ENCODE data around the gene DNM2. TPM values are rescaled to one million over a fixed set of nuclear protein-coding genes. Genes with fewer than 3 reads are reported as not detected.
"Not testable (repeated sequence)": the region's sequence is repeated elsewhere in the genome, so short reads cannot be mapped to it uniquely, and the experiment has no call there.

Gene DNM2
- total RNA-seq, 2 experiments from 2014 or later = 279 to 286 TPM

DNA sequence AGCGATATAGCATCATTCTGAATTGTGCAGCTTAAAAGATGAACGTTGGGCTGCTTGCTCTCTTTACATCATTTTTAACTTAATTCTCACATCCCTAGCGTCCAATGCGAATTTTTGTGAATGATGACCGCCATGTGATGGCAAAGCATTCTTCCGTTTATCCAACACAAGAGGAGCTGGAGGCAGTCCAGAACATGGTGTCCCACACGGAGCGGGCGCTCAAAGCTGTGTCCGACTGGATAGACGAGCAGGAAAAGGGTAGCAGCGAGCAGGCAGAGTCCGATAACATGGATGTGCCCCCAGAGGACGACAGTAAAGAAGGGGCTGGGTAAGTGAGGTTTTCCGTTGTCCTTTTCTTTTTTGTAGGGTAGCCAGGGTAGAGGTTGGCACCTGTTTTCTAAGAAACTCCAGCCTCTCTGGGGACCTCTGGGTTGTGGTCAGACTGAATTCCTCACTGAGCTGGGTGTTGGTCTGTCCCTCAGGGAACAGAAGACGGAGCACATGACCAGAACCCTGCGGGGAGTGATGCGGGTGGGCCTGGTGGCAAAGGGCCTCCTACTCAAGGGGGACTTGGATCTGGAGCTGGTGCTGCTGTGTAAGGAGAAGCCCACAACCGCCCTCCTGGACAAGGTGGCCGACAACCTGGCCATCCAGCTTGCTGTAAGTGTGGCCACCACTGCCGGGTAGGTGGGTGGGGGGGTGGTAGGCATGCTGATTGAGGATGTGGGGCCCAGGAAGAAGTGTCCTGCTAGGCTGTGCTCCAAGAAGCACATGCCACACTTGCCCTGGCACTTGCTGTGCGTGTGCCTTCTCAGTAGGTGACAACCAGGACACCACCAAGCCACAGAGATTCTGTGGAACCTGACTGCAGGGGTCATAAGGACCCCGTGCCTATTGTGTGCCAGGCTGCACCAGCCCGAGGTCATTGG is 46.7 kb upstream of the DNM2 start:
- Histone ChIP-seq H3K9me3 (ENCODE audit: control insufficient read depth in 1 of 2, insufficient read depth in 1 of 2, low read length in 2 of 2) (no peaks in the 10 kb centered on the region), H3K4me1 (ENCODE audit: insufficient read depth, low read length) (peaks cover 24% of the 10 kb centered on the region), H3K4me3 (ENCODE audit: low read length) (no peak overlapping the region), H3K36me3 (ENCODE audit: insufficient read depth, low read length) (peaks cover 62% of the 10 kb centered on the region), H3K27ac (ENCODE audit: low read depth in 1 of 2, low read length in 2 of 2) (no peak overlapping the region), H3K27me3 (ENCODE audit: control insufficient read depth in 1 of 2, insufficient read depth in 2 of 2, low read length in 2 of 2) (no peaks in the 10 kb centered on the region)
- DNase-seq (no peak), ATAC-seq (ENCODE audit: poor library complexity) (no peak)
- Mint-ChIP-seq H3K4me1 (ENCODE audit: low read depth) (peaks cover 48% of the 10 kb centered on the region), H3K27me3 (no peaks in the 10 kb centered on the region), H3K27ac (no peak overlapping the region), H3K36me3 (ENCODE audit: low read depth) (peaks cover 81% of the 10 kb centered on the region), H3K9me3 (no peaks in the 10 kb centered on the region), H3K4me3 (no peak overlapping the region)
- ChIA-PET POLR2A (interaction anchor here (0.7 kb wide), 1 partner anchor 19 kb away, joined by 3 read pairs; no protein-coding TSS in a partner anchor), CTCF (interaction anchor here (1.2 kb wide), 1 partner anchor 27 kb away, joined by 3 read pairs; no protein-coding TSS in a partner anchor)
- TF ChIP-seq CTCF (IDR thresholded peaks at IDR 0.05) = no peak
- intact Hi-C loops (cut with DNase I, micrococcal nuclease) = no loop called here

GRCh38 chr19:10671922-10672321 is 46.0 kb upstream of the DNM2 start:
- DNase-seq; H3K27ac ChIP-seq (ENCODE audit: low read depth in 1 of 2, low read length in 2 of 2); intact Hi-C loops (cut with DNase I, micrococcal nuclease); H3K27ac Mint-ChIP-seq; H3K27me3 Mint-ChIP-seq; H3K9me3 ChIP-seq (ENCODE audit: control insufficient read depth in 1 of 2, insufficient read depth in 1 of 2, low read length in 2 of 2); H3K9me3 Mint-ChIP-seq; H3K27me3 ChIP-seq (ENCODE audit: control insufficient read depth in 1 of 2, insufficient read depth in 2 of 2, low read length in 2 of 2); ATAC-seq (ENCODE audit: poor library complexity); H3K4me3 ChIP-seq (ENCODE audit: low read length); H3K4me3 Mint-ChIP-seq: not testable (repeated sequence)
- ChIA-PET POLR2A (interaction anchor here (0.7 kb wide), 1 partner anchor 20 kb away, joined by 3 read pairs; no protein-coding TSS in a partner anchor), CTCF (interaction anchor here (1.2 kb wide), 1 partner anchor 27 kb away, joined by 3 read pairs; no protein-coding TSS in a partner anchor)
- peaks cover 40% of the 10 kb centered on the region for H3K4me1 Mint-ChIP-seq (ENCODE audit: low read depth)
- H3K4me1 ChIP-seq (ENCODE audit: insufficient read depth, low read length) = peaks cover 16% of the 10 kb centered on the region
- H3K36me3 ChIP-seq (ENCODE audit: insufficient read depth, low read length) = peaks cover 58% of the 10 kb centered on the region
- peaks cover 81% of the 10 kb centered on the region for H3K36me3 Mint-ChIP-seq (ENCODE audit: low read depth)

DNA sequence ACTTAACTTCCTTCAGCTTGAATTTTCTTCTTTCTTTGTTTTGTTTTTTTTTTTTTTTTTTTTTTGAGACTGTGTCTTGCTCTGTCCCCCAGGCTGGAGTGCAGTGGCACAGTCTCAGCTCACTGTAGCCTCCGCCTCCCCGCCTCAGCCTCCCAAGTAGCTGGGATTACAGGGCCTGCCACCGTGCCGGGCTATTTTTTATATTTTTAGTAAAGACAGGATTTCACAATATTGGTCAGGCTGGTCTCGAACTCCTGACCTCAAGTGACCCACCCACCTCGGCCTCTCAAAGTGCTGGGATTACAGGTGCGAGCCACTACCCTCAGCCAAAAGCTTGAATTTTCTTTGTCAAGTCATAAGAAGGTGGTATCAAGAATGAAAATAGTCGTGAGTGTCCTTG is 42.7 kb upstream of the DNM2 start:
- ATAC-seq (ENCODE audit: poor library complexity); H3K4me1 ChIP-seq (ENCODE audit: insufficient read depth, low read length); POLR2A ChIA-PET; DNase-seq; H3K9me3 ChIP-seq (ENCODE audit: control insufficient read depth in 1 of 2, insufficient read depth in 1 of 2, low read length in 2 of 2); H3K27ac ChIP-seq (ENCODE audit: low read depth in 1 of 2, low read length in 2 of 2); H3K27me3 Mint-ChIP-seq; H3K27me3 ChIP-seq (ENCODE audit: control insufficient read depth in 1 of 2, insufficient read depth in 2 of 2, low read length in 2 of 2); intact Hi-C loops (cut with DNase I, micrococcal nuclease); H3K4me3 Mint-ChIP-seq; H3K27ac Mint-ChIP-seq; H3K9me3 Mint-ChIP-seq; H3K4me3 ChIP-seq (ENCODE audit: low read length): not testable (repeated sequence)
- Mint-ChIP-seq H3K36me3 (ENCODE audit: low read depth) (peaks cover 90% of the 10 kb centered on the region), H3K4me1 (ENCODE audit: low read depth) (peaks cover 16% of the 10 kb centered on the region)
- CTCF ChIA-PET = interaction anchor here (0.6 kb wide), 1 partner anchor 102 kb away, joined by 3 read pairs; no protein-coding TSS in a partner anchor
- H3K36me3 ChIP-seq (ENCODE audit: insufficient read depth, low read length) = peaks cover 82% of the 10 kb centered on the region

DNA sequence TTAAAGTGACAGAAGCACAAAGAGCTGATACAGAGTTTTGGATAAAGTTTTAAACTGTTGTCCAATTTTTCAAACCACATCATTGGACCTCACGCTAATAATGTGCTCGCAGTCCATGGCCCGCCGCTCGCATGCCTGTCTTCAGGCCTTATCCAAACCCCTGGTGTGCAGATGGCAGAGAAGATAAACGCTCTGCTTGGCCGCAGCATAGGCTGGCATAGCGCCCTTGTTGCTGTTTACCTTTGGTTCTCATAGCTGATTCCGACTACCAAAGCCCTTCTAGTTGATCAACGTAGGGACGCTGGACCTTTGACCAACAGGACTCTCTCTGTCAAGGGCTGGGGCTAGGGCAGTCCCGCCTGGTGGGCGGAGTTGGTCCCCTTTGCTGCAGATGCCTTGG is 40.1 kb upstream of the DNM2 start:
- ChIA-PET CTCF (interaction anchor here (1.2 kb wide), 1 partner anchor 33 kb away, joined by 4 read pairs; no protein-coding TSS in a partner anchor), POLR2A (no interaction called here)

More for the DNA sequence above, 40.1 kb upstream of the DNM2 start:
- TF ChIP-seq CTCF (IDR thresholded peaks at IDR 0.05) = no peak
- Histone ChIP-seq H3K9me3 (ENCODE audit: control insufficient read depth in 1 of 2, insufficient read depth in 1 of 2, low read length in 2 of 2) (no peaks in the 10 kb centered on the region), H3K4me1 (ENCODE audit: insufficient read depth, low read length) (no peaks in the 10 kb centered on the region), H3K27ac (ENCODE audit: low read depth in 1 of 2, low read length in 2 of 2) (no peak overlapping the region), H3K27me3 (ENCODE audit: control insufficient read depth in 1 of 2, insufficient read depth in 2 of 2, low read length in 2 of 2) (no peaks in the 10 kb centered on the region), H3K36me3 (ENCODE audit: insufficient read depth, low read length) (peaks cover 86% of the 10 kb centered on the region), H3K4me3 (ENCODE audit: low read length) (no peak overlapping the region)
- Mint-ChIP-seq H3K9me3 (no peaks in the 10 kb centered on the region), H3K27me3 (no peaks in the 10 kb centered on the region), H3K27ac (no peak overlapping the region), H3K36me3 (ENCODE audit: low read depth) (peaks cover 95% of the 10 kb centered on the region), H3K4me1 (ENCODE audit: low read depth) (peaks cover 3% of the 10 kb centered on the region), H3K4me3 (no peak overlapping the region)
- DNase-seq = no peak
- intact Hi-C loops (cut with DNase I, micrococcal nuclease) = no loop called here
- ATAC-seq (ENCODE audit: poor library complexity) = no peak

Measured in CD4-positive, alpha-beta T cell (primary cell).